Skeletal muscle cell (primary cell): ENCODE measurements around the gene PRIMA1.

ENCODE experiments used
- DNase-seq: peaks from one replicate; pipeline ENCODE4 v3.0.0-alpha.2; 2010; ENCODE audit warnings: low read depth
- H3K4me3 ChIP-seq: 2 replicates; pipeline ENCODE4 v1.5.1; 2011; ENCODE audit warnings: low read depth, mild to moderate bottlenecking, control low read depth, low read length, moderate library complexity

The PRIMA1 gene

DNA sequence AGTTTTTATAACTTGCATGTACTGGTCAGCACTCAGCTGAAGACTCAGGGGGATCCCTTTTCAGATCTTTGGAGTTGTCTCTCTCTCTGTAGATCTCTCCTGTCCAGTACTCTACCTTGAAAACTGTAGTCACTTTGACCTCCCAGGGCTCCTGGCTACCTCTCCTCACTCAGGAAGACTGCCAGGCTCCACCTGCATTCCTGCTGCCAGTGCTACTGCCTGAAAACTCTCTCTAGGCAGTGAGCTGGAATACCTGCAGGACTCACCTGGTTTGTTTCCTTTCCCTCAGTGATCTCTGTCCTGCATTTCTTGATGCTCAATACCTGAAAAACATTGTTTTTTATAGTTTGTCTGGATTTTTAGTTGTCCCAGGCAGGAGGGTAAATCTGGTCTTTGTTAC, 87.4 kb downstream of the PRIMA1 start:
- H3K4me3 ChIP-seq = no peak overlapping the region
- DNase-seq = no peak

DNA sequence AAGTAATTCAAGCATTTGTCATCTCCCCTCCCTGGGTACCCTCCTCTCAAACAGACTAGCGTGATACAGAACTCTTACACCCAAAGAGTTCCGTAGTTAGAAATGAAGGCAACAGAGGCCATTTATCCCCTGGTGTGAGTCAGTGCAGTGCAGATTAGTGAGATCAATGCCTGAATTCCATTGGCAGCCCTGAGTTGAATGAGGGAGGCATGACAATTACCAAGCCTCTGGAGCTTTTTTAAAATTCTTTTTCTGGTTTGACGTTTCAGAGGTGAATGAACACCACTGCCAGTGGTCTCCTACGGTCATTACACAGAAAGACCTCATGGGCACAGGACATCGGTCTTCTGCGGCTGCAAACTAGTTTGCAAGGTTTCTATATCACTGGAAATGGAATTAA, 94.4 kb downstream of the PRIMA1 start:
- no peak for DNase-seq
- H3K4me3 ChIP-seq = no peak overlapping the region

DNA sequence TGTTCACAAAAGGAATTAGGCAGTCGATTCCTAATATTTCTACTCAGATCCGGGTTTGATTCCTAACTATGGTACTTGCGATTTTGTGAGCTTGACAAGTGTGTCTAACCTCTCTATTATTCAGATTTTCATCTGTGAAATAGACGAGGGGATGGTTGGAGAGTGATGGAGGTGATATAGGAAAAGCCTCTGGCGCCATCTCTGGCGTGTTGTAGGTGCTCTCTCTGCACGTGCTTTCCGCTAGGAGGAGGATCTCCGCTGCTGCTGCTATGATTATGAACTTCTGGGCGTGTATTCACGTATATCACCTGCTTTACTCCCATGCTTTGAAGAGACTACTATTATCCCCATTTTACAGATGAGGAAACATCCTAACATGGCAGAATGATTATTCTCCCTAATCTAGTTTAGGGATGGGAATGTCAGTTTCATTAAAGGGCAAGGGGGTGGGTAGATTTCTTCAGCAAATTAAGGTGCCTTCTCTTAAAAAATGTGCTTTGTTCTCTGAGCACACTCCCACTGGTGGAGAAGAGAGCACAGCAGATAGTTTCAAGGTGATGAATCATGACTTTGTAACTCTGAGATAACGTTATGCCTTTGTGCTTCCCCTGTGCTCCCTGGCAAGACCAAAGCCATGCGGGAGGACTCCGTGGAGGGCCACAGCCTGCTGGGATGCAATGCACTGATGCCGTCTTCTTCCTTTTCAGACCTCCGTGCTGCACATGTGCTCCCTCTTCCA, 97.1 kb downstream of the PRIMA1 start:
- DNase-seq = no peak
- no peak overlapping the region for H3K4me3 ChIP-seq

DNA sequence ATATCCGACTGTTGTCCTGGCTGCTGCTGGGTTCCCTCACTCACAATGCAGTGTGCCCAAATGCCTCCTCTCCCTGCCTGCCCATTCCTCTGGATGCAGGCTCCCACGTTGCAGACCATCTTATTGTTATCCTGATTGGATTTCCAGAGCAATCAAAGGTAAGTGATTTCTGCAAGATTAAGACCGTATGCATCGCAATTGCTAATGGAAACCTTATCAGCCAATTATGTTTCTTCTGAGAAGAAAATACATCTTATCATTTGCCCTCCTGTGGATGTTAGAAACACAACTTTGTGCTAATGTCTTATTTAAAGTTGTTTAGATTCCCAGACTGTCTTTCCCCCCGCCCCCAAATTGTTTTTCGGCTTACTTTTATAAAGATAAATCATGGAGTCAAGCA, 98.1 kb downstream of the PRIMA1 start:
- no peak overlapping the region for H3K4me3 ChIP-seq
- no peak for DNase-seq

DNA sequence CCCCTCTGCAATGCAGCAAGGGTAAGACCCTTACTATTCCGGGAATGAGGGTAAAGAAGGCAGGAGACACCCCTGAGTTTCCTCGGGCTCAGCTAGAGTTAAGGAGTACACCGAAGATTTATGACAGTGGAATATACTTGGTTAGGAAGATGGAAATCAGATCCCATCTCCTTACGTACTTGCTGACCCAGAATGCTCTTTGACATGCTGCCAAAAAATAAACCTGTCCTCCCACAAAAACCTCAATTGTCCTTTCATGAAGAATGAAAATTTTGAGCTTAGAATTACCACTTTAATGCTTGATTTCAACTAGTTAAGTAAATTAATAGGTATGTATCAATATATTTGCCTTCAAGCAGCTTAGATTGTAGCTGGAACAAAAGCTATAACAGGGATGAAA, 99.5 kb downstream of the PRIMA1 start:
- no peak overlapping the region for H3K4me3 ChIP-seq
- DNase-seq = no peak

DNA sequence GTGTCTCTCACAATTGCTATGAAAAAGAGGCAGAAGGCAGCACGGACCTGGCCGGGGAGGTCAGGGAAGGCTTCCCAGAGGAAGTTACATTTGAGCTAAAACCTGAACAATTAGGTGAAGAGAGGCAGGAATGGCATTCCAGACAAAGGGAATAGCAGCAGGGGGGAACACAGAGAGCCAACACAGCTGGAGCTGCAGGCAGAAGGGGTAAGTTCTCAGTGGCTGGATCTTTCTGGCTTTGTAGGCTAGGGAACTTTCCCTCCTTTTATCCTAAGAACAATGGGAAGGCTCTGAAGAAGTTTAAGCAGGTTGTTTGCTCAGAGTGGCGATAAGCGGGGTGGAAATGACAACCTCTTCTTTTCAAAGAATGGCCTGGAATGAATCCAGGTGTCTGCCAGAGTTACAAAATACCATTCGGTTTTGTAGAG, 100.0 kb downstream of the PRIMA1 start:
- DNase-seq = no peak
- no peak overlapping the region for H3K4me3 ChIP-seq

DNA sequence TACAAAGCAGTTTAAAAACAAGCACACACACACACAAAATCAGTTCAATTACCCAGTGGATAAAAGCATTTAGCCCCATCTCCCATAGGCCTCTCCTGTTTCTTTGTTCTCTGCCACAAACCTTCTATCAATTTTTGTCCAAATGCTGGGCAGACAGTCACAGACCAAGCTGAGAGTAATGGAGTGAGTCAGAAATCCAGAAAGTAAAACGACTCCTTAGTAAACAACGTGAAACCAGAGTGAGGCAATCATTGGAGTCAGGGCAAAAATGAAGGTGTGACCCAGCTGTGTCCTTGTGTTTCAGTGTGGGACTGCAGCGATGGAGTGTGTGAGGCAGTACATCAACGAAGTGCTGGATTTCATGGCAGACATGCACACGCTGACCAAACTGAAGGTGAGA, 102.0 kb downstream of the PRIMA1 start:
- DNase-seq = no peak
- no peak overlapping the region for H3K4me3 ChIP-seq

DNA sequence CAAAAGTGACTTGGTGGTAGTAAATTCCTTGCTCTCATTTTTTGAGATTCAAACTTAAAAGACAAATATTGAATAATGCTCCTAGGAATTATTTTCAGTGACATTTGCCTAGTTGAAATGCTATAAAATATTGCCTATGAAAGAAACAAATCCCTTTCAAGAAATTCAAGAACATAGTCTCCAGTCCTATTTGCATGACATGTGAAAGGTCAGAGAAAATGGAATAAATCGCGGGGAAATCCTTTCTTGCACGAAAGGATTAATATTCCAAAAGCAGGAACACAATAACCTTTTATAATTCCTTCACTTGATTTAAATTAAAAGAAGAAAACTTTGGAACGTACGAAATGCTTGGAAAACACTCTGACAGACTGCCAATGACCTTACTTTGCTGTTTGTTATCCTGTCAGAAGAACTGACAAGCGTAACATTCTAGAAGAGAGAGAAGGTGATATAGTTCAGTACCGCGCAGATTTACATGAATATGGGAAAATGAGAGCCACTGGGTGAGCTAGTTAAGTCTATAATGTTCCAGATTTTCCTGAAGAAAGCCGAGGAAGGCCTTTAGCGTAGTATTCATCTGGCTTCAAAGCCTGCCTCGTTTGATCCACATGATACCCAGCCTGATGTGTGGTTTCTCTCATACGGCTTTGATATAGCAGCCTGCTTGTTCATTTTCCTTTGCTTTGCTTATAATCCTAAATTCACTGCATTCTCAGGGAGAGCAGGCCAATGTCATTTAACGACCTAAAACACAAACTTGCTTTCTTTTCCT, 103.0 kb downstream of the PRIMA1 start:
- no peak for DNase-seq
- H3K4me3 ChIP-seq = no peak overlapping the region

DNA sequence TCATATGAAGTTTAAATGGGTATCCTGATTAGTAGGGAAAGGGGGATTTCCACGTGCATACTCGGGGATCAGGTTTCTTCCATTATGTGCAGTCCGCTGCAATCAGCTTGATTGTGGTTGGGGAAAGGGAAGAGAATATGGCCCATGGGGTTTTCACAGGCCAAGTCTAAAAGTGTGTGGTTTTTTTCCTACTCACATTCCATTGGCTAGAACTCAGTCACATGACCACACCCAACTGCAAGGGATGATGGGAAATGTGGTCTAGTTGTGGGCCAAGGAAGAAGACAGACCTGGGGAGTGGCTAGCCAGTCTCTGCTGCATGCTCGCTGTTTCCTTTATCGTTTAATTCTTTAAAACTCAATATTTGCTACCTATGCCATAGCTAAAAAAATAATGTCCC, 105.1 kb downstream of the PRIMA1 start:
- H3K4me3 ChIP-seq = no peak overlapping the region
- no peak for DNase-seq

DNA sequence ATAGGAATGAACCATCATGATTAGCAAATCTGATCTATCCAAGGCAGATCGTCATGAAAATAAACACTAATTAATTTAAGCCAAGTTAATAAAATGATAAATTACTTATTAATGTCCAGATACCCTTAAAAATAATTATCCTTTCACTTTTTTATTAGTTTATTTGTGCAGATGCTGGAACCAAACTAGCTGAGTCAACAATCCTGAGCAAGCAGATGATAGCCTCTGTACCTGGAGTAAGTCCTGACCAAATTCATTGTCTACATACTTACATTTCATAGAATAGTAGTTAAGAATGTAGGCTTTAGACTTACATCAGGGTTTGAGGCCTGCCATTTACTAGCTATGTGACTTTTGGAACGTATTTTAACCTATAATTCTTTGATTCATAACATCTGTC, 105.8 kb downstream of the PRIMA1 start:
- DNase-seq = no peak
- H3K4me3 ChIP-seq = no peak overlapping the region

DNA sequence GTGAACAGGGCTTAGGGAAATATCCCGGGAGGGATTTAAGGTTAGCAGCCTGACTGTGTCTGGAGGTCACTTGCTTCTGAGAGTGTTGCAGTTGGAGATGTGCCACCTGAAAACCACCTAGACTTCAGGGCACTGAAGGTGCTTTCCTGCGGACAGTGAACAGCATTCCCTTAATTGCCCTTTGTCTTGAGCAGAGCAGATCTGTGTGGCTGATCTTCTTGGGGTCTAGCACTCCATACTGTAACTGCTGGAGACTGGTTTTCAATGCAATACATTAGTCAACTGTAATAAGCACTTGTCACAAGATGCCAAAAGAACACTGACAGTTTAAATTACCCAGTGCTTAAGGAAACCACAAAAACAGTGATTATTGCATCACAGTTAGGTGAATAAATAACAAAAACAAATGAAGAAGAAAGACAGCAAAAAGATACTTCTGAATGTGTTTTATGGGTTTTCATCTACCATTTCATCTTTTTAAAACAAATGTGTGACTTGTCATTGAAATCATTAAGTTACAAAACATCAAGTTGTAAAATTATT, 111.8 kb downstream of the PRIMA1 start:
- no peak overlapping the region for H3K4me3 ChIP-seq
- no peak for DNase-seq

DNA sequence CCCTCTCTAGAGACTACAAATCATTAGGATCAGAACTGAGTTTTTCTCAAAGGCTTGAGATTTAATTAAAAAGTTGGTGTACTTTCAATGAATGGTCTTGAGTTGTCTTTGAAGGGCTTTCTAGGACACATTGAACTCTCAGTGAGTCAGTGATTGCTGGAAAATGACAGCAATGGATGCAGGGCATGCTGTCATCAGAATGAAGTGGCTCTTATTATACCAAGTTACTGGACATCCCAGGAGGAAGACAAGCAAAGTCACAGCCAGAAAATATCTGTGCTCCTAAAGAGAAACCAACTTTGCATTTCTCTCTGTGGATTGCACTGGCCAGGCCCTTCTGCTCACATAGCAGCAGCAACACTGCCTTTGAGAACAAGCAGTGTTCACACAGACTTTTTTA, 112.6 kb downstream of the PRIMA1 start:
- no peak for DNase-seq
- H3K4me3 ChIP-seq = no peak overlapping the region

DNA sequence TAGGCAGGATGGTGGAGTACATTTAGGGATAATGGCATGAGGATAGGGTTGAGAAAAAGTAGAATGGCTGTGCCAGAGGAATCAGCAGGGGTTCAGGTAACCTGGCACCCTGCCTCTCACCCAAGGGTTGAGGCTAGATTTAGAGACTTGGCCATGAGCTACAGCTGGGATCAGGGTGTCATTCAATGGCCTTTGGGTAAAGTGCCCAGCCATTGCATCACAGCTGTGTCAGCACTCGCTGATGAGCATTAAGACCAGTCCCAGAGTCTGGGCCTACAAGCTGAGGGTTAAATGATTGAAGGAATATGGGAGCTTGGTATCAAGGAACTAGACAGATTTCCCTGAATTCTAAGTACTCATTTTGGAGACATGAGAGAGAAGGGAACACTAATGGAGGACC, 113.9 kb downstream of the PRIMA1 start:
- H3K4me3 ChIP-seq = no peak overlapping the region
- no peak for DNase-seq

DNA sequence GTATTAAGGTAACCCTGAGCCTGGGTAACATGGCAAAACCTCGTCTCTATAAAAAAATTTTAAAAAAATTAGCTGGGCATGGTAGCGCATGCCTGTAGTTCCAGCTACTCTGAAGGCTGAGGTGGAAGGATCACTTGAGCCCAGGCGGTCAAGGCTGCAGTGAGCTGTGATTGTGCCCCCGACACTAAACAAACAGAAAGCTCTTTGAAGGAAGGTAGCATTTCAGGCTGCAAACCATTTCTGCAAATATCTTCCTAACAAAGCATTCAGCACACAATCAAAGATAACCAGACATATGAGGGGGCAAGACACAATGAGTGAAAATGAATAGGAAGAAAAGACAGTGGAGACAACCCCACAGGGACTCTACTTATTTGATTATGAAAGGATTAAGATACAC, 118.7 kb downstream of the PRIMA1 start:
- no peak overlapping the region for H3K4me3 ChIP-seq
- DNase-seq = no peak
